Measurements from ENCODE around the gene IMMP2L. TPM values are rescaled to one million over a fixed set of nuclear protein-coding genes. Genes with fewer than 3 reads are reported as not detected.

The IMMP2L gene
- total RNA-seq, 1 experiment from 2014 or later, result 13.6 TPM

DNA sequence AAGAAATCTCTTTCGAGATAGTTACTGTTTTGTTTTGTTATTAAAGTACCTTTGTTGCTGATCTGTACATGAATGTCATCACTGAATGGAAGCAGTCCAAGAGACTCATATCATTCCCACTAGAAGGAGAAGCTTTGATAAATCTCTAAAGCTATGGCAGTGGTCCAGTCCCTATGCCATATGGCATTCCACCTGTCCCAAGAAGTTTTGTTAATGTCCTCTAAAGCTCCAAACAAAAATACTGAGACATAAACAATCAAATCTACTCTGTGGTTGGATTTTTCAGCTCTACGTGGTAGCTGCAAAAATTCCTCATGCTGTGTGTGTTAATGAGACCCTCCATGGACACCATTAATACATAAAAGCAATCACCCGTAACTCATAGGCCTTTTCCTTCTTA is 377.3 kb downstream of the IMMP2L start (continued):
- TF ChIP-seq ATF2 (CRISPR knock-in tag; IDR thresholded peaks at IDR 0.05; ENCODE audit: borderline replicate concordance, low read depth), result no peak
- TF ChIP-seq ATF1 (CRISPR knock-in tag; IDR thresholded peaks at IDR 0.05), result no peak
- TF ChIP-seq ZNF512 (CRISPR knock-in tag; IDR thresholded peaks at IDR 0.05; ENCODE audit: borderline replicate concordance), result no peak
- TF ChIP-seq GABPB1 (CRISPR knock-in tag; IDR thresholded peaks at IDR 0.05), result no peak
- no peak for TF ChIP-seq JUN (CRISPR knock-in tag; IDR thresholded peaks at IDR 0.05)
- TF ChIP-seq JAZF1 (CRISPR knock-in tag; IDR thresholded peaks at IDR 0.05), result no peak
- TF ChIP-seq NR2C2 (CRISPR knock-in tag; IDR thresholded peaks at IDR 0.05), result no peak
- TF ChIP-seq ATF3 (CRISPR knock-in tag; conservative IDR thresholded peaks at IDR 0.05), result no peak

- ATAC-seq (no peak), DNase-seq (ENCODE audit: low spot score) (no peak)
- Mint-ChIP-seq H3K27me3 (ENCODE audit: low read depth) (no peaks in the 10 kb centered on the region), H3K36me3 (no peaks in the 10 kb centered on the region), H3K4me1 (peaks cover 4% of the 10 kb centered on the region; the same call in 1 of the 2 replicates), H3K4me3 (no peak overlapping the region), H3K9me3 (peaks cover 4% of the 10 kb centered on the region), H3K27ac (no peak overlapping the region)
- POLR2A ChIA-PET, result no interaction called here
- CTCF ChIA-PET, result no interaction called here
- TF ChIP-seq NFYB (CRISPR knock-in tag; conservative IDR thresholded peaks at IDR 0.05; ENCODE audit: low read depth) (no peak), PRDM15 (CRISPR knock-in tag; IDR thresholded peaks at IDR 0.05) (no peak), JUN (CRISPR knock-in tag; IDR thresholded peaks at IDR 0.05) (no peak), NR1H2 (CRISPR knock-in tag; IDR thresholded peaks at IDR 0.05) (no peak), ZSCAN18 (CRISPR knock-in tag; IDR thresholded peaks at IDR 0.05) (no peak), ZNF396 (CRISPR knock-in tag; IDR thresholded peaks at IDR 0.05; ENCODE audit: borderline replicate concordance) (no peak), ZNF138 (CRISPR knock-in tag; conservative IDR thresholded peaks at IDR 0.05) (no peak), ZNF416 (CRISPR knock-in tag; IDR thresholded peaks at IDR 0.05) (no peak), TCF7 (CRISPR knock-in tag; IDR thresholded peaks at IDR 0.05; ENCODE audit: low read depth) (no peak), IRF2 (CRISPR knock-in tag; IDR thresholded peaks at IDR 0.05; ENCODE audit: borderline replicate concordance, low read depth) (no peak), ZNF281 (CRISPR knock-in tag; IDR thresholded peaks at IDR 0.05) (no peak), ZBTB21 (CRISPR knock-in tag; IDR thresholded peaks at IDR 0.05; ENCODE audit: borderline replicate concordance) (no peak), NFE2L1 (CRISPR knock-in tag; IDR thresholded peaks at IDR 0.05) (no peak), EMX1 (CRISPR knock-in tag; IDR thresholded peaks at IDR 0.05) (no peak), ZNF423 (CRISPR knock-in tag; IDR thresholded peaks at IDR 0.05) (no peak), SMAD3 (CRISPR knock-in tag; IDR thresholded peaks at IDR 0.05; ENCODE audit: borderline replicate concordance) (no peak), FOXK1 (CRISPR knock-in tag; IDR thresholded peaks at IDR 0.05) (no peak)
- TF ChIP-seq, protein P1, sequence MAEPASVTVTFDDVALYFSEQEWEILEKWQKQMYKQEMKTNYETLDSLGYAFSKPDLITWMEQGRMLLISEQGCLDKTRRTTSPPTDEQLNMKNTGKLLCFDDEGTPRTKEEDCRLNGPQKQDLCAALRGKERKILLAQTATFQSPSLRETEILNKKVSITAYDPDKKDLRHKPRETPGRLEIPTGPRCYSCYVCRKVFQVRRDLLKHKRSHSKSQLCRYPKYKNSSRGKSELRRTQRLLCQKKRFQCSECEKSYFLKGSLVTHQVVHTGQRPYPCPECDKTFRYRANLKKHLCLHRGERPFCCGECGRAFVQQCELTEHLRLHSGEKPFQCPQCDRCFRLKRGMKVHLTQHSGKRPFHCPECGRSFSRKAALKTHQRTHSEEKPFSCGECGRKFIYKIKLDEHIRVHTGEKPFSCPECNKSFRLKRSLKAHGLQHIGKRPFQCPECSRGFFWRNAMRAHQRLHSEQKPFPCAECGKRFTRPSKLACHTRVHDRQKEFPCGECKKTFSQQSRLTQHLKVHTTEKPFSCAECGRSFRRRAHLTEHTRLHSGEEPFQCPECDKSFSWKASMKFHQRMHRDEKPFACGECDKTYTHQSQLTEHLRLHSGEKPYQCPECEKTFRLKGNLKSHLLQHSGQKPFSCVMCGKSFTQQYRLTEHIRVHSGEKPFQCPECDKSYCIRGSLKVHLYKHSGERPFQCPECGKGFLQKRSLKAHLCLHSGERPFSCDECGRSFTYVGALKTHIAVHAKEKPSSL (CRISPR knock-in tag; conservative IDR thresholded peaks at IDR 0.05), result no peak
Measured at GRCh38 chr7:111183321-111183720, 379.0 kb downstream of the IMMP2L start.

Data from WTC11 (cell line).